K562 (cell line): ENCODE measurements around the gene NLRX1. TPM values are rescaled to one million over a fixed set of nuclear protein-coding genes. Genes with fewer than 3 reads are reported as not detected.
A peak's percentile ranks its signal among the peaks of the same experiment; 100 is the strongest.

Source experiments
- BHLHE40 ChIP-seq: IDR thresholded peaks from 2 replicates; pipeline ENCODE4 v1.6.1; 2011; ENCODE audit warnings: low read length, improper control_type of control experiment
- CBFB ChIP-seq: sonication (generic); formaldehyde crosslinking; IDR thresholded peaks from 2 replicates; pipeline ENCODE4 v1.4.0; 2020; ENCODE audit warnings: mild to moderate bottlenecking, missing genetic modification reagents
- CEBPG ChIP-seq, 3 experiments: fragments of 200-800 bp in 1 of 3; sonication (Bioruptor generic) in 1 of 3; sonication (generic) in 1 of 3; formaldehyde crosslinking in 1 of 3; IDR thresholded peaks in 2 of 3; conservative IDR thresholded peaks in 1 of 3; 2 replicates each; pipeline versions ENCODE4 v1.6.1 to v1.8.0; 2016 to 2022; ENCODE audit warnings: missing compliant biosample characterization in 2 of 3, missing genetic modification characterization in 2 of 3, mild to moderate bottlenecking in 1 of 3, missing genetic modification reagents in 1 of 3
- E2F1 ChIP-seq: sonication (generic); formaldehyde crosslinking; IDR thresholded peaks from 2 replicates; pipeline ENCODE4 v1.8.1; 2023; ENCODE audit warnings: mild to moderate bottlenecking, missing genetic modification reagents, moderate library complexity
- GATA2 ChIP-seq: sonication (generic); formaldehyde crosslinking; IDR thresholded peaks from 2 replicates; pipeline ENCODE4 v1.4.0; 2020; ENCODE audit warnings: mild to moderate bottlenecking, missing genetic modification reagents
- HMG20B ChIP-seq: fragments of 250-450 bp; sonication (Bioruptor Pico); IDR thresholded peaks from 2 replicates; pipeline ENCODE4 v1.5.0; 2021; ENCODE audit warnings: mild to moderate bottlenecking
- KDM2B ChIP-seq: fragments of 250-450 bp; sonication (Bioruptor Pico); IDR thresholded peaks from 2 replicates; pipeline ENCODE4 v1.8.0; 2021; ENCODE audit warnings: mild to moderate bottlenecking, moderate library complexity
- LEF1 ChIP-seq: fragments of 450-650 bp; IDR thresholded peaks from 2 replicates; pipeline ENCODE4 v1.6.1; 2016; ENCODE audit warnings: mild to moderate bottlenecking
- MITF ChIP-seq: IDR thresholded peaks from 2 replicates; pipeline ENCODE4 v1.6.1; 2014; ENCODE audit warnings: antibody characterized with exemption
- MTA1 ChIP-seq: fragments of 450-650 bp; IDR thresholded peaks from 2 replicates; pipeline ENCODE4 v1.6.1; 2017; ENCODE audit warnings: borderline replicate concordance
- RAD21 ChIP-seq, 2 experiments: fragments of 250-450 bp in 1 of 2; fragments of 450-650 bp in 1 of 2; sonication (Bioruptor Pico) in 1 of 2; formaldehyde crosslinking in 1 of 2; IDR thresholded peaks in 1 of 2; conservative IDR thresholded peaks in 1 of 2; 2 replicates each; pipeline versions ENCODE4 v1.4.0 to v1.8.0; 2020 to 2022; ENCODE audit warnings: mild to moderate bottlenecking in 2 of 2, moderate library complexity in 1 of 2
- SMARCA4 ChIP-seq: fragments of 450-650 bp; IDR thresholded peaks from 2 replicates; pipeline ENCODE4 v1.6.1; 2016
- TEAD1 ChIP-seq, 2 experiments: fragments of 450-650 bp in 1 of 2; sonication (generic) in 1 of 2; formaldehyde crosslinking; IDR thresholded peaks; 2 replicates each; pipeline versions ENCODE4 v1.4.0 to v1.8.0; 2020 to 2022; ENCODE audit warnings: mild to moderate bottlenecking in 2 of 2, missing genetic modification reagents in 1 of 2
- TFAP4 ChIP-seq: sonication (generic); formaldehyde crosslinking; IDR thresholded peaks from 2 replicates; pipeline ENCODE4 v1.8.0; 2022; ENCODE audit warnings: missing genetic modification reagents, mild to moderate bottlenecking, moderate library complexity, borderline replicate concordance
- XRCC3 ChIP-seq: fragments of 450-650 bp; IDR thresholded peaks from 2 replicates; pipeline ENCODE4 v1.6.1; 2017; ENCODE audit warnings: mild to moderate bottlenecking, moderate library complexity
- ZNF121 ChIP-seq: sonication (generic); formaldehyde crosslinking; conservative IDR thresholded peaks from 2 replicates; pipeline ENCODE4 v1.8.0; 2022; ENCODE audit warnings: missing genetic modification reagents
- ZNF41 ChIP-seq: fragments of 250-450 bp; sonication (Bioruptor Pico); conservative IDR thresholded peaks from 2 replicates; pipeline ENCODE4 v1.4.0; 2020; ENCODE audit warnings: mild to moderate bottlenecking
- ZNF830 ChIP-seq: fragments of 250-450 bp; sonication (Bioruptor Pico); IDR thresholded peaks from 2 replicates; pipeline ENCODE4 v1.5.0; 2021; ENCODE audit warnings: mild to moderate bottlenecking
- polyA plus RNA-seq, 8 experiments: library from polyadenylated mRNA; depleted of rRNA in 4 of 8; stranded (reverse) in 5 of 8; unstranded in 3 of 8; fragments of >200 nt; fragmentation: Nextera tagmentation in 2 of 8; fragmentation: Illumina TruSeq in 1 of 8; extraction: Ambion mirVana in 2 of 8; extraction: Trizol in 1 of 8; gene quantifications; 2 replicates each; pipeline versions ENCODE4 v1.2.1 to v1.2.3, GENCODE V29; 2011 to 2014; ENCODE audit warnings: inconsistent platforms in 1 of 8, missing spikeins in 1 of 8
- total RNA-seq, 7 experiments: library from RNA; depleted of rRNA in 6 of 7; stranded (reverse); fragments of >200 nt in 6 of 7; fragmentation: Illumina TruSeq in 2 of 7; extraction: Trizol in 2 of 7; gene quantifications; 2 replicates each; pipeline versions ENCODE4 v1.2.1 to v1.2.3, GENCODE V29; 2011 to 2021; ENCODE audit warnings: low replicate concordance in 1 of 7

The NLRX1 gene
- total and polyA plus RNA-seq, 9 of the 15 experiments (the other 6 are each of a cell fraction or from before 2014, with no cell fraction given) = 0.04 to 2.3 (median 0.69) TPM

GRCh38 chr11:119144825-119145486 is 23.6 kb upstream of the NLRX1 start (continued):
- TF ChIP-seq TFAP4 (CRISPR knock-in tag) (peak; percentile 86), XRCC3 (no peak), HMG20B (no peak), ZNF830 (CRISPR knock-in tag) (no peak), E2F1 (CRISPR knock-in tag) (no peak), GATA2 (CRISPR knock-in tag) (no peak), TEAD1 (CRISPR knock-in tag; IDR thresholded peaks at IDR 0.05) (no peak), SMARCA4 (no peak), CEBPG (CRISPR knock-in tag; IDR thresholded peaks at IDR 0.05) (no peak), CEBPG (tag; conservative IDR thresholded peaks at IDR 0.05 in 1 of 2, IDR thresholded peaks at IDR 0.05 in 1 of 2) (no peak), CBFB (CRISPR knock-in tag) (no peak), ZNF41 (CRISPR knock-in tag) (no peak), RAD21 (CRISPR knock-in tag; conservative IDR thresholded peaks at IDR 0.05 in 1 of 2, IDR thresholded peaks at IDR 0.05 in 1 of 2) (peak; percentile 44 to 62), MITF (no peak), MTA1 (no peak), ZNF121 (CRISPR knock-in tag) (no peak), KDM2B (no peak), LEF1 (no peak), BHLHE40 (no peak)
